ENCODE measurements around the gene TIAL1. TPM values are rescaled to one million over a fixed set of nuclear protein-coding genes. Genes with fewer than 3 reads are reported as not detected.

The TIAL1 gene
- total RNA-seq, 2 donors from 2014 or later, result 68.7 to 74.3 TPM

DNA sequence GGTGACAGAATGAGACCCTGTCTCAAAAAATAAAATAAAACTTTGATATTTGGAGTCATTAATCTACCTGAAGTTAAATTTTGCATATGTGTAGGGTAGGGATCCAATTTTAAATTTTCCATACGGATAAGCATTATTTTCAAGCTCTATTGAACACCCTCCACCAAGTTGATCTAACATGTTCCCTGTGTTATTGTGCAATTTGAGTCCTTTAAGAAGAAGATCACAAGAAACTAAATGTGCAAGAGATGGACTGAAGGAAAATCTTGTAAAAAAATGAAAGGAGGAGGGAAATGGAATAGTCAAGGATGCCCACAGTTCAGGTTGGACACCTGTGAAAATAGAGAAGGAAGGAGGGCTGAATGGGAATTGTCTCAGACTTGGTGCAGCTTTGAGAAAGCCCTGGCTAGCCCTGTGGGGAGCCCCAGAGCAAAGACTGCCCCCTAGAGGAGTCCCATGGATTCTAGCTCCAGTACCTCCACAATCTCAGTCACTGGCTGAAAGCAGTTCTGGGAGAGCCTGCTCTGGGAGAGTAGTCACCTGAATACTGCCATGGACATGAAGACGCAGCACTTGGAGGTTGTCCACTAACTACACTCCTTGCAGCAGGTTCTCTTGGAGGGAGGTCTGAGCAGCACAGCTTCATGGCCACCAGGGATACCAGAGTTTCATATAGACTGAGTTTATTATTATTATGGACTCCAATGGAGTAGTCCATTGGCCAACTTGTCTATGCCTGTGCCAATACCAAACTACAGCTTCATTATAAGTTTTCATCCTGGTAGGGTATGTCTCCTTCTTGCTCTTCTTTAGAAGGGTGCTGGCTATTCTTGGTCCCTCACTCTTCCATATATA, 5.7 kb upstream of the TIAL1 start:
- TF ChIP-seq, protein P1, sequence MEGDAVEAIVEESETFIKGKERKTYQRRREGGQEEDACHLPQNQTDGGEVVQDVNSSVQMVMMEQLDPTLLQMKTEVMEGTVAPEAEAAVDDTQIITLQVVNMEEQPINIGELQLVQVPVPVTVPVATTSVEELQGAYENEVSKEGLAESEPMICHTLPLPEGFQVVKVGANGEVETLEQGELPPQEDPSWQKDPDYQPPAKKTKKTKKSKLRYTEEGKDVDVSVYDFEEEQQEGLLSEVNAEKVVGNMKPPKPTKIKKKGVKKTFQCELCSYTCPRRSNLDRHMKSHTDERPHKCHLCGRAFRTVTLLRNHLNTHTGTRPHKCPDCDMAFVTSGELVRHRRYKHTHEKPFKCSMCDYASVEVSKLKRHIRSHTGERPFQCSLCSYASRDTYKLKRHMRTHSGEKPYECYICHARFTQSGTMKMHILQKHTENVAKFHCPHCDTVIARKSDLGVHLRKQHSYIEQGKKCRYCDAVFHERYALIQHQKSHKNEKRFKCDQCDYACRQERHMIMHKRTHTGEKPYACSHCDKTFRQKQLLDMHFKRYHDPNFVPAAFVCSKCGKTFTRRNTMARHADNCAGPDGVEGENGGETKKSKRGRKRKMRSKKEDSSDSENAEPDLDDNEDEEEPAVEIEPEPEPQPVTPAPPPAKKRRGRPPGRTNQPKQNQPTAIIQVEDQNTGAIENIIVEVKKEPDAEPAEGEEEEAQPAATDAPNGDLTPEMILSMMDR (IDR thresholded peaks at IDR 0.05), result peak in 1 of 4 experiments; percentile 13
- no peak for TF ChIP-seq POLR2A (IDR thresholded peaks at IDR 0.05)
- TF ChIP-seq POLR2AphosphoS5 (IDR thresholded peaks at IDR 0.05), result no peak
- DNase-seq (ENCODE audit: low spot score), result no peak
- no peaks in the 10 kb centered on the region for H3K9me3 ChIP-seq
- intact Hi-C loops (cut with DNase I), result no loop called here
- no peaks in the 10 kb centered on the region for H3K36me3 ChIP-seq
- H3K4me1 ChIP-seq (replicated peaks), result no peaks in the 10 kb centered on the region
- H3K27ac ChIP-seq, result no peak overlapping the region
- no peaks in the 10 kb centered on the region for H3K27me3 ChIP-seq (replicated peaks; ENCODE audit: insufficient read depth)
- WGBS, result 36% methylated on average over 2 of the region's 2 CpGs
- no peak overlapping the region for H3K4me3 ChIP-seq

GRCh38 chr10:119598397-119598796, 1.6 kb upstream of the TIAL1 start:
- DNase-seq (ENCODE audit: low spot score), result no peak
- 98% methylated on average over 7 of the region's 7 CpGs for WGBS
- intact Hi-C loops (cut with DNase I), result loop anchor here (5.0 kb wide), 2 partner anchors 54 to 274 kb away; partner anchors contain the start of genes BAG3 and MCMBP
- no peaks in the 10 kb centered on the region for H3K27me3 ChIP-seq (replicated peaks; ENCODE audit: insufficient read depth)
- peaks cover 7% of the 10 kb centered on the region for H3K4me1 ChIP-seq (replicated peaks)
- TF ChIP-seq POLR2AphosphoS5 (IDR thresholded peaks at IDR 0.05) (no peak), POLR2A (IDR thresholded peaks at IDR 0.05) (no peak)
- TF ChIP-seq, protein P1 (IDR thresholded peaks at IDR 0.05), result no peak
- H3K4me3 ChIP-seq, result no peak overlapping the region
- no peaks in the 10 kb centered on the region for H3K9me3 ChIP-seq
- no peaks in the 10 kb centered on the region for H3K36me3 ChIP-seq
- H3K27ac ChIP-seq, result no peak overlapping the region

GRCh38 chr10:119597405-119598186, 832 bp upstream of the TIAL1 start:
- intact Hi-C loops (cut with DNase I), result loop anchor here (5.0 kb wide), 2 partner anchors 55 to 275 kb away; partner anchors contain the start of genes BAG3 and MCMBP
- H3K36me3 ChIP-seq, result no peaks in the 10 kb centered on the region
- H3K9me3 ChIP-seq, result no peaks in the 10 kb centered on the region
- H3K4me1 ChIP-seq (replicated peaks), result peaks cover 7% of the 10 kb centered on the region
- TF ChIP-seq, protein P1 (IDR thresholded peaks at IDR 0.05), result no peak
- no peak for TF ChIP-seq POLR2A (IDR thresholded peaks at IDR 0.05)
- TF ChIP-seq POLR2AphosphoS5 (IDR thresholded peaks at IDR 0.05), result no peak
- WGBS, result 39% methylated on average over 21 of the region's 21 CpGs
- no peaks in the 10 kb centered on the region for H3K27me3 ChIP-seq (replicated peaks; ENCODE audit: insufficient read depth)
- DNase-seq (ENCODE audit: low spot score), result no peak
- H3K4me3 ChIP-seq, result peak overlapping the region; percentile 77 to 93
- H3K27ac ChIP-seq, result peak overlapping the region; percentile 99

DNA sequence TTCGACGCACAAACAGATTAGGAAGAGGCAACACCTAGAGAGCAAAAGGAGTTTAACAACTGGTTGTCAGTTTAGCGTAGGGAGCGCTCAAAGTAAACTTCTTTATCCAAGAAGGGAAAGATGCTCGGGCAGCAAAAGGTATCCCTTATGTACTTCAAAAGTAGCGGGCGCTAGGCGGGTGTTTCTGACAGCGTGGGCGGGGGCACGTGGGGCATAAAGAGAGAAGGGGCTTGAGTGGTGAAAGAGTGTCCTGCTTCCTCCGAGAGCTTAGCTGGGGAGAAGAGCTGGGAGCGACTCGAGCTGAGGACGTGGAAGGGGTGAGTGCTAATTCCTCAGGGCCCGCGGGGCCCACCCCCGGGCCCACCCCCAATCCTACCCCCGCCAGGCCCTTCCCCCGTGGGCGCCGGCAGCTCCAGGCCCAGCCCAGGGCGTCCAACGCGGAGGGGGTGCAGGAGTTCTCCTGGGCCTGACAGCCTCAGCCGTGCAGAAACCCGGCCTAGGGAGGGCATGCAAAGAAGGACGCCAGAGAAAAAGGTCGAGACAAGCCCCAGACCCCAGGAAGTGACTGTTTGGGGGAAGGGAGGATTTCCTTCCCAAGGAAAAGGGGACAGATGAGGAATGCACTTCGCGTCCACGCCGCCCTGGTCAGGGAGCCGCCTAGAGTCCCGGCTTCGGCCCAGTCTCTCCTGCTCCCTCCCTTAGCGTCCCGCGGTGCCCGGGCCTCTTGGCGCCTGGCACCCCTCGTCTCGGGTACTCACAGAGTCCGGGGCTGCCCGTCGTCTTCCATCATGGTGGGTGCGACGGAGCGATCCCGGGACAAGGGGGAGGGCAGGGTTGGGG, 868 bp downstream of the TIAL1 start:
- Histone ChIP-seq H3K4me3 (peak overlapping the region; percentile 77 to 93), H3K27me3 (replicated peaks; ENCODE audit: insufficient read depth) (no peaks in the 10 kb centered on the region), H3K9me3 (no peaks in the 10 kb centered on the region), H3K27ac (peak overlapping the region; percentile 99), H3K4me1 (replicated peaks) (peaks cover 7% of the 10 kb centered on the region), H3K36me3 (no peaks in the 10 kb centered on the region)
- TF ChIP-seq POLR2A (IDR thresholded peaks at IDR 0.05) (no peak), POLR2AphosphoS5 (IDR thresholded peaks at IDR 0.05) (no peak)
- TF ChIP-seq, protein P1 (IDR thresholded peaks at IDR 0.05), result no peak
- under 1% methylated on average over 49 of the region's 50 CpGs for WGBS
- intact Hi-C loops (cut with DNase I), result loop anchor here (5.0 kb wide), 2 partner anchors 56 to 276 kb away; partner anchors contain the start of genes BAG3 and MCMBP
- DNase-seq (ENCODE audit: low spot score), result peak; percentile 24
